Measurements from ENCODE around the gene PEX11G. TPM values are rescaled to one million over a fixed set of nuclear protein-coding genes. Genes with fewer than 3 reads are reported as not detected.

Gene PEX11G
- total RNA-seq, result 3.4 and 4.4 TPM in 2 replicates

DNA sequence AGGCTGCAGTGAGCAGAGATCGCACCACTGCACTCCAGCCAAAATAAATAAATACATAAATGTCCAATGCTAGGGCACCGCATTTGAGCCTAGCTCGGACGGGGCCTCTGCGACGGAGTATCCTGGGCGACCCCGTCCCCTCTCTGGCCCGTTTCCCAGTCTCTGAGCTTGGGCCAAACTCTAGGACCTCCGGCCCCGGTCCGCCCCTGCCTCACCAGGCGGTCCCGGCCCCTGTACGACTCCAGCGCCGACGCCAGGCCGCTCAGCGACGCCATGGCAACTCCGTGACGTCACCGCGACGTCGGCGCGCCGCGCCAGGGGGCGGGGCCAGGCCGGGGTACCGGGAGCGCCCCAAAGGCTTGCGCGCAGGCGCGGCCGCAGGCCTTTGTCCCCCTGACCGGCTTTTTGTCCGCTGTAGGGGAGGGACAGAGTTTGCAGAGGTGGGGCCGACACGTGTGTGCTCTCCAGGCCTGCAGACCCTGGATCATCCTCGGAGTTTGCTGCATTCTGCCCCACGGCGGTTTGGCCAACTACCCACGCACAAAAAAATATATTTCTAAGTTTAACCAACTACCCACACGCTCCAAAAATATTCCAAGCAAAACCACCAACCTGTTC, at the start of gene PEX11G:
Gene PEX11G (minus strand): TSS at position 300 of the 618 bp plus-strand sequence. CDS start 25 bp downstream, at position 275.

DNA sequence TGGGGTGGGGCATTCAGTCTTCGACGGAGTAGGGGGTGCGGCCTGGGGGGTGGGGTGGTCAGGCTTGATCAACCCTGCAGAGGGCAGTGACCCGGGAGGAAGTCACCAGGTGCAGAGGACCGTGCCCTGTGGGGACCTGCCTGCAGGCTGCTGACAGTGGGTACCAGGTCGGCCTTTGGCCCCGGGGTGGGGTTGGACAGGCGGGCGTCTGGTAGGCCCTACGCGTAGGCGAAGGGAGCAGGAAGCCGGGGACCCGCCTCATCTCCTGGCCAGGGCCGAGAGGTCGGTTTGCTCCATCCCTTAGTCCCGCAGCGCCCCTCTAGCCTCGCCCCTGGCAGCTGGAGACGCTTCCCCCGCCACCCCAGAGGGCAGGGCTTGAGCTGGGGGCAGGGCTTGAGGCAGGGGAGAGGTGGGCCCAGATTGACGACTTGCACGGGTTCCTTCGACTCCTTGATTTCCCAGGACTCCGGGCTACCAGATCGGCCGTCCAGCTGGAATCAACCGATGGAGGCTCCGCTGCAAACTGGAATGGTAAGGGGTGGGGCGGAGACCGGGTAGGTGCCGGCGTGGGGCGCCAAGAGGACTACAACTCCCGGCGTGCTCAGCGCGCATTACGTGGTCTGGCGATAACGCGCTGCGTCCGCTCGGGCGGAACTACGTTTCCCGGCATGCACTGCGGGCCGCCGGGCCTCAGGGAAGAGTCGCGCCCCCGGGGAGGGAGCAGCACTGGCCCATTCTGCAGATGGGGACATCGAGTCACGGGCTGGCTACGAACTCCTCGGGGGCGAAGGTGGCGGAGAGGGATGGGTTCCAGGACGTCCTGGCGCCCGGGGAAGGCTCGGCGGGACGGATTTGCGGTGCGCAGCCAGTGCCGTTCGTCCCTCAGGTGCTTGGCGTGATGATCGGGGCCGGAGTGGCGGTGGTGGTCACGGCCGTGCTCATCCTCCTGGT, 46.5 kb upstream of the PEX11G start, which contains the start of gene PNPLA6:
Gene PNPLA6 (plus strand): TSS at position 671 of the 951 bp plus-strand sequence. CDS start 72 bp downstream, at position 743.

DNA sequence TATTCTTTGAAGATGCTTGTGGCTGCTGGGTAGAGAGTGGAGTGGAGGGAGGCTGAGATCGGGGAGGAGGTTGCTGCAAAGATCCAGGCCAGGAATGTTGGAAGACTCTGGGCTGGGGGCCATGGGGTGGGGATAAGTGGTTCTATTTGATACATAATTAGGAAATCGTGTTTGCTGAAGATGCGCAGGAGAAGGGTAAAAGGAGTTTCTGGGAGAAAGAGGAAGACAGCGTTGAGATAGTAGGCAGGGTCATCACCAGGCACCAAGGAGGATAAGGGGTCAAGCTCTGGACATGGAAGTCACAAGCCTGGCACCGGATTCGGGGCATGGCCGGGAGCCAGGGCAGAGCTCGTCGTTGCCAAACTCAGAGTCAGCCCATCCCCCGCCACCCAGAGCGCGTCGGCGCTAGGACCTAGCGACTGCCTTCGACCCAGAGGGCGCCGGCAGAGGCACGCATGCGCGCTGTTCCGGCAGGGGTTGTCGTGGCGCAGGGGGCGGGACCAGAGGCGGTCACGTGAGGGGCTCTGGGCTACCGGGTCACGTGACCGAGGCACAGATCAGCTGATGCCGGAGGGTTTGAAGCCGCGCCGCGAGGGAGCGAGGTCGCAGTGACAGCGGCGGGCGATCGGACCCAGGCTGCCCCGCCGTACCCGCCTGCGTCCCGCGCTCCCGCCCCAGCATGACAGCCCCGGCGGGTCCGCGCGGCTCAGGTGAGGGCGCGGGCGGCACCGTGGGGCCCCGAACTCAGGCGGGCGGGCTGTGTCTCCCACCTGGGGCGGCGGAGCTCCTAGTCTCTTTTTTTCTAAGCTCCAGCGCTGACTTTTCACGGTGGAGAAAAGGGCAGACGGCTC, 33.5 kb upstream of the PEX11G start, which contains the start of gene MCOLN1:
Gene MCOLN1 (plus strand): TSS at position 553 of the 851 bp plus-strand sequence. CDS start 127 bp downstream, at position 680.

DNA sequence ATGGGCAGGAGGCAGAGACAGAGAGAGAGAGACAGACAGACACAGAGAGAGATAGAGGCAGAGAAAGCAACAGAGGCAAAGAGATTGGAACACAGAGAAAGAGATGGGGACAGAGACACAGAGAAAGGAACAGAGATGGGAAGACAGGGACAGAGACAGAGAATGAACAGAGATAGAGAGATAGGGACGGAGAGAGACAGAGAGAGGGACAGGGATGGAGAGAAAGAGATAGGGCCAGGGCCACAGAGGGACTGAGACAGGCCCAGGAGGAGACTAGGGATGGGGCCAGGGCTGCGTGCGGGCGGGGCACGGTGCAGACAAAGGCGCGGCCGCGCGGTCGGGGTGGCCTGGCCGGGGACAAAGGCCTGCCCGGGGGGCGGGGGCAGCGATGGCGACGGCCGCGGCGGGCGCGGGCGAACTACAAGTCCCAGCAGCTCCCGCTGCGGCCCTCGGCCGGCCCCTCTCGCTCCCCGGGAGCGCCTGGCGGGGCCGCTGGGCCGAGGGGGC, 26.9 kb upstream of the PEX11G start, which contains the start of gene ZNF358:
Gene ZNF358 (plus strand): TSS at position 459 of the 507 bp plus-strand sequence. CDS start 3,140 bp downstream, outside the sequence.

Other genes with a start within 250 kb of the PEX11G start
- 5.5 and 6.1 TPM in 2 replicates for gene INSR, start 194.6 kb downstream of the PEX11G start, total RNA-seq
- gene ARHGEF18, start 140.1 kb downstream of the PEX11G start, total RNA-seq, result 29.4 and 32.0 TPM in 2 replicates
- 32.4 and 36.0 TPM in 2 replicates for gene ZNF358, start 27.1 kb upstream of the PEX11G start, total RNA-seq
- 5.2 and 8.0 TPM in 2 replicates for gene MCOLN1, start 33.6 kb upstream of the PEX11G start, total RNA-seq
- 86.8 and 95.0 TPM in 2 replicates for gene PNPLA6, start 46.7 kb upstream of the PEX11G start, total RNA-seq
- 0.17 TPM in 1 of 2 replicates, not detected in the other for gene CAMSAP3, start 106.8 kb upstream of the PEX11G start, total RNA-seq
- gene XAB2, start 140.5 kb upstream of the PEX11G start, total RNA-seq, result 31.1 and 39.8 TPM in 2 replicates
- 13.6 and 15.9 TPM in 2 replicates for gene PET100, start 140.8 kb upstream of the PEX11G start, total RNA-seq
- not detected in 2 replicates for gene PCP2, start 144.7 kb upstream of the PEX11G start, total RNA-seq
- 10.1 and 16.5 TPM in 2 replicates for gene STXBP2, start 148.1 kb upstream of the PEX11G start, total RNA-seq
- gene RETN, start 180.0 kb upstream of the PEX11G start, total RNA-seq, result not detected in 2 replicates
- not detected in 2 replicates for gene MCEMP1, start 188.1 kb upstream of the PEX11G start, total RNA-seq
- 75.8 and 93.9 TPM in 2 replicates for gene TRAPPC5, start 191.8 kb upstream of the PEX11G start, total RNA-seq
- gene FCER2, start 213.1 kb upstream of the PEX11G start, total RNA-seq, result not detected in 2 replicates
- gene CLEC4G, start 243.1 kb upstream of the PEX11G start, total RNA-seq, result not detected in 2 replicates